ENCODE measurements around the gene CYP21A2. TPM values are rescaled to one million over a fixed set of nuclear protein-coding genes. Genes with fewer than 3 reads are reported as not detected.

Gene CYP21A2
- total RNA-seq, 1 donor from 2014 or later, result 0.44 TPM

- Mint-ChIP-seq H3K4me1 (ENCODE audit: unreplicated experiment) (no peaks in the 10 kb centered on the region), H3K4me3 (ENCODE audit: unreplicated experiment) (no peak overlapping the region), H3K9me3 (ENCODE audit: unreplicated experiment) (no peaks in the 10 kb centered on the region), H3K36me3 (ENCODE audit: low read depth, unreplicated experiment) (peaks cover 6% of the 10 kb centered on the region), H3K27me3 (ENCODE audit: unreplicated experiment) (peaks cover 17% of the 10 kb centered on the region), H3K27ac (ENCODE audit: unreplicated experiment) (no peak overlapping the region)
- DNase-seq (ENCODE audit: low spot score), result no peak
- TF ChIP-seq CTCF (IDR thresholded peaks at IDR 0.05; ENCODE audit: unreplicated experiment), result no peak
Observed at GRCh38 chr6:32084780-32085179, 46.6 kb downstream of the CYP21A2 start.

DNA sequence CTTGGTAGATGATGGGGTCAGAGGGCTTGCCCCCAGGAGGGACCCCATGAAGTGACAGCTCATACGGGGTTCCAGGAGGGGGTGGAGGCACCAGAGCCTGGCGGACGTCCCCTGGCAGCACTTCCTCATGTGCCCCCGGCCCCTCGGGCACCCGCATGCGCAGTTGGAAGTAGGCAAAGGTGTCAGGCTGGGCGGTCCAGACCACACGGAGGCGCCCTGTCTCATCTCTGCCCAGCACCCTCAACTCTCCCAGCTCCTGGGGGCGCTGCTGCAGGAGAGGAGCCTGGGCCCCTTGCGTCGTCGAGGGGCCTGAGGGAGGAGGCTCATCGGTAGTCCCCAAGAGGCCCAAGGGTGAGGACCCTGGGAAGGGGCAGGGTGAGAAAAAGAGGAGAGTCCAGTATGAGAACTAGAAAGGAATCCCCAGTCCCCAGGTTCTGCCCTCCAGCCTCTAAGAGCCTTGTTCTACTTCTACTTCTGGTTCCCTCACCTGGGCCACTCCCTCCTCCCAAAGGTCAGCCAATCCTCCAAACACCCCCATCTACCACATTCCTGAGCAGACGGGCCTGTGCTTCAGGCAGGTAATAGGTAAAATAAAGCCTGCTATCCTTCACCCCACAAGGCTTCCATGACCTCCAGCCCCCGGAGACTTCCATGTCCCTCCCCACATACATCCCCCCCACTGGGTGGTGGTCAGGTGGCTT is 47.7 kb downstream of the CYP21A2 start:
- Mint-ChIP-seq H3K9me3 (ENCODE audit: unreplicated experiment) (no peaks in the 10 kb centered on the region), H3K4me3 (ENCODE audit: unreplicated experiment) (no peak overlapping the region), H3K4me1 (ENCODE audit: unreplicated experiment) (no peaks in the 10 kb centered on the region), H3K27me3 (ENCODE audit: unreplicated experiment) (peaks cover 14% of the 10 kb centered on the region), H3K27ac (ENCODE audit: unreplicated experiment) (no peak overlapping the region), H3K36me3 (ENCODE audit: low read depth, unreplicated experiment) (peaks cover 6% of the 10 kb centered on the region)
- DNase-seq (ENCODE audit: low spot score), result no peak
- no peak for TF ChIP-seq CTCF (IDR thresholded peaks at IDR 0.05; ENCODE audit: unreplicated experiment)

- Mint-ChIP-seq H3K27me3 (ENCODE audit: unreplicated experiment) (peaks cover 14% of the 10 kb centered on the region), H3K27ac (ENCODE audit: unreplicated experiment) (no peak overlapping the region), H3K4me1 (ENCODE audit: unreplicated experiment) (no peaks in the 10 kb centered on the region), H3K4me3 (ENCODE audit: unreplicated experiment) (no peak overlapping the region), H3K36me3 (ENCODE audit: low read depth, unreplicated experiment) (peaks cover 6% of the 10 kb centered on the region), H3K9me3 (ENCODE audit: unreplicated experiment) (no peaks in the 10 kb centered on the region)
- TF ChIP-seq CTCF (IDR thresholded peaks at IDR 0.05; ENCODE audit: unreplicated experiment), result no peak
- no peak for DNase-seq (ENCODE audit: low spot score)
Observed at GRCh38 chr6:32086661-32087573, 48.7 kb downstream of the CYP21A2 start.

DNA sequence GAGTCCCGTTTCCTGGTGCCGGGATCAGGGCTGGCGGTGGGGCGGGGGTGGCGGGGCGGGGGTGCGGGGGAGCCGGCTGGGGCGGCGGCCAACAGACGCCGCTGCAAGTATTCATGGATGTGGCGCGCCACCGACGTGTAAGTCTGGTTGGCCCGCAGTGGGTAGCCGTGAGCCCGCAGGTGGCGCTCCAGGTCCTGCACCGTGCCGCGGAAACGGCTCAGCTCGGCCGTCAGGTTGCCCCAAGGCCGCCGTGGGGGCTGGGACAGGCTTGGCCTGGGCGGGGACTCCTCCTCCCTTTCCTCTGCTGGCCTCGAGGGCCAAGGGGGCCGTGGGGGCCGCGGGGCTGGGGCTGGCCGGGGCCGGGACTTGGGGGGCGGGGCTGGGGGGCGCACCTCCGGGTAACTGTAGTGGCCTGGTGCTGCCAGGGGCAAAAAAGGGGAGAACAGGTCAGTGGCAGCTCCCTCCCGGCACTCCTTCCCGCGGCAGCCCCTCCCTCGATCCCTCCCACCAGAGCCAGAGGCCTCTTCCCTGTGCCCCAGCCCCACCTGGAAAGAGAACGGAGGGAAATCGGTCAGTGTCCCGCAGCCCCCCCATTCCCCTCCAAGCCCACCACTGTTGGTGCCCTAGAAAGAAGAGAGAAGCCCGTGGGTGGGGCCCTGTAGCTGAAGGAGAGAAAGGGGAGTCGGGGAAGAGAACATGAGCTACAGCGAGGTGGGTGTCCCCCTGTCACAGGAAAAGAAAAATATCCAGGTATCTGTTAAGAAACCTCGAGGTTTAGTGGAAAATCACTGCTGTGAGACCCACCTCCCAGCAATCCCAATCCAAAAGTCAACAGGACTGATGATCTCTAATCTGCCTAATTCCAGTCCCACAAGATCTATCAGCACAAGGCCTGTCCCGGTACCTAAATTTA is 49.6 kb downstream of the CYP21A2 start:
- DNase-seq (ENCODE audit: low spot score), result peak; percentile 86
- Mint-ChIP-seq H3K36me3 (ENCODE audit: low read depth, unreplicated experiment) (peaks cover 5% of the 10 kb centered on the region), H3K4me3 (ENCODE audit: unreplicated experiment) (no peak overlapping the region), H3K27ac (ENCODE audit: unreplicated experiment) (no peak overlapping the region), H3K27me3 (ENCODE audit: unreplicated experiment) (peaks cover 12% of the 10 kb centered on the region), H3K4me1 (ENCODE audit: unreplicated experiment) (no peaks in the 10 kb centered on the region), H3K9me3 (ENCODE audit: unreplicated experiment) (no peaks in the 10 kb centered on the region)
- peak; percentile 15 for TF ChIP-seq CTCF (IDR thresholded peaks at IDR 0.05; ENCODE audit: unreplicated experiment)

Data from endothelial cell (in vitro differentiated cells).